HepG2 (cell line): ENCODE measurements around the gene HEMK1.

ENCODE experiments used
- SMC3 ChIP-seq: IDR thresholded peaks from 2 replicates; pipeline ENCODE4 v1.6.1; 2011; ENCODE audit warnings: low read length, improper control_type of control experiment
- TF ChIP-seq, protein P1 (sequence below): sonication (generic); formaldehyde crosslinking; IDR thresholded peaks from 2 replicates; pipeline ENCODE4 v1.9.0; 2021; ENCODE audit warnings: missing genetic modification reagents, borderline replicate concordance
- TF ChIP-seq, protein P2 (sequence below): sonication (generic); formaldehyde crosslinking; IDR thresholded peaks from 2 replicates; pipeline ENCODE4 v1.5.0; 2020; ENCODE audit warnings: mild to moderate bottlenecking, missing genetic modification reagents, moderate library complexity

GRCh38 chr3:50531201-50531600 lies 38.1 kb upstream of the HEMK1 start:
- no peak for TF ChIP-seq SMC3
- TF ChIP-seq, protein P1, sequence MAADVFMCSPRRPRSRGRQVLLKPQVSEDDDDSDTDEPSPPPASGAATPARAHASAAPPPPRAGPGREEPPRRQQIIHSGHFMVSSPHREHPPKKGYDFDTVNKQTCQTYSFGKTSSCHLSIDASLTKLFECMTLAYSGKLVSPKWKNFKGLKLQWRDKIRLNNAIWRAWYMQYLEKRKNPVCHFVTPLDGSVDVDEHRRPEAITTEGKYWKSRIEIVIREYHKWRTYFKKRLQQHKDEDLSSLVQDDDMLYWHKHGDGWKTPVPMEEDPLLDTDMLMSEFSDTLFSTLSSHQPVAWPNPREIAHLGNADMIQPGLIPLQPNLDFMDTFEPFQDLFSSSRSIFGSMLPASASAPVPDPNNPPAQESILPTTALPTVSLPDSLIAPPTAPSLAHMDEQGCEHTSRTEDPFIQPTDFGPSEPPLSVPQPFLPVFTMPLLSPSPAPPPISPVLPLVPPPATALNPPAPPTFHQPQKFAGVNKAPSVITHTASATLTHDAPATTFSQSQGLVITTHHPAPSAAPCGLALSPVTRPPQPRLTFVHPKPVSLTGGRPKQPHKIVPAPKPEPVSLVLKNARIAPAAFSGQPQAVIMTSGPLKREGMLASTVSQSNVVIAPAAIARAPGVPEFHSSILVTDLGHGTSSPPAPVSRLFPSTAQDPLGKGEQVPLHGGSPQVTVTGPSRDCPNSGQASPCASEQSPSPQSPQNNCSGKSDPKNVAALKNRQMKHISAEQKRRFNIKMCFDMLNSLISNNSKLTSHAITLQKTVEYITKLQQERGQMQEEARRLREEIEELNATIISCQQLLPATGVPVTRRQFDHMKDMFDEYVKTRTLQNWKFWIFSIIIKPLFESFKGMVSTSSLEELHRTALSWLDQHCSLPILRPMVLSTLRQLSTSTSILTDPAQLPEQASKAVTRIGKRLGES (CRISPR knock-in tag), result no peak
- TF ChIP-seq, protein P2, sequence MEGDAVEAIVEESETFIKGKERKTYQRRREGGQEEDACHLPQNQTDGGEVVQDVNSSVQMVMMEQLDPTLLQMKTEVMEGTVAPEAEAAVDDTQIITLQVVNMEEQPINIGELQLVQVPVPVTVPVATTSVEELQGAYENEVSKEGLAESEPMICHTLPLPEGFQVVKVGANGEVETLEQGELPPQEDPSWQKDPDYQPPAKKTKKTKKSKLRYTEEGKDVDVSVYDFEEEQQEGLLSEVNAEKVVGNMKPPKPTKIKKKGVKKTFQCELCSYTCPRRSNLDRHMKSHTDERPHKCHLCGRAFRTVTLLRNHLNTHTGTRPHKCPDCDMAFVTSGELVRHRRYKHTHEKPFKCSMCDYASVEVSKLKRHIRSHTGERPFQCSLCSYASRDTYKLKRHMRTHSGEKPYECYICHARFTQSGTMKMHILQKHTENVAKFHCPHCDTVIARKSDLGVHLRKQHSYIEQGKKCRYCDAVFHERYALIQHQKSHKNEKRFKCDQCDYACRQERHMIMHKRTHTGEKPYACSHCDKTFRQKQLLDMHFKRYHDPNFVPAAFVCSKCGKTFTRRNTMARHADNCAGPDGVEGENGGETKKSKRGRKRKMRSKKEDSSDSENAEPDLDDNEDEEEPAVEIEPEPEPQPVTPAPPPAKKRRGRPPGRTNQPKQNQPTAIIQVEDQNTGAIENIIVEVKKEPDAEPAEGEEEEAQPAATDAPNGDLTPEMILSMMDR, result no peak
